ENCODE measurements around the gene SLC6A18. TPM values are rescaled to one million over a fixed set of nuclear protein-coding genes. Genes with fewer than 3 reads are reported as not detected.

Gene SLC6A18
- total and polyA plus RNA-seq, 2 of the 13 experiments (the other 11 are each of a cell fraction or from before 2014, with no cell fraction given): not detected

DNA sequence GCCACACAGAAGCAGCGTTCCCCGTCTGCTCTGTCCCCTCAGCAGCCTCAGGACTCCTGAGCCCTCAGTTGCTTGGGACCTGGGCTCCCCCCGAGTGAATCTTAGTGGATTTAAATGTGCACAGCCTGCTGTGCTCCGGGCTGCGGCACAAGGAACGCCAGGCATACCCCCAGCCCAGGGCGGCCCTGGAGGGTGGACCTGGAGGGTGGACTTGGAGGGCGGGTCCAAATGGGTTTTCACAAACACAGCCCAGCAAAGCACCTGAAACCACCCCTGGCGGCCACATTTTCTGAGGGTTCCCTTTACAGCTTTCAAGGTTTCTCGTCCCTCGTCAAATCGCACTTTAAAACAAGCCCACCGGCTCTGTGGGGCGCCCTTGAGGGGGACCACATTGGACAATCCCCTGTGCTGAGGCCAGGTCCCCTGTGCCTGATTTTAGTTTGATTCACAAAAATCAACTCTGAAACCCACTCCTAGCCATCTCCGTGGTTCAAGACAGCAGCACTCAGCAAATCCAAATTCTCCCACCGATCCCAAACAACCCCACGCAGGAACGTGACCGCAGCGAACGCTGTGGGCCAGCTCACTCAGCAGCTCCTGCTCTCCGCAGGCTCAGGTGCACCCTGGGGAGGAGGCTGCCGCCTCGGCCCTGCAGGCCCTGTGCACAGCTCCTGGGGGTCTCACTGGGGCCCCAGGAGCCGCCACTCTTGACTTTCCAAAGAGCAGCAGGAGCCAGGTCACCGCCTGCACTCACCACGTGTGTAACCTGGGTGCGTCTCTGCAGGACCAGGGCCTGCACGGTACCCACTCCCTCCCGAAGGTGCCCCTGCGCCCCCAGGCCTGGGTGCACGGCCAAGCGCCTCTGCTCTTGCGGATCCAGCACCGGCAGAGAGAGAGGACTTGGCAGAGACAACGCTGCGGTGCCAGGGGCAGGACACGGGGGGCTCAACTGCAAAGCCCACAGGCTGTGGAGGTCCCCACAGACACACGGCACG is 40.6 kb downstream of the SLC6A18 start:
- no peak overlapping the region for H3K27ac ChIP-seq (ENCODE audit: extremely low read length, insufficient read depth, low read length)
- no TSS peak for BruUV-seq (replicated peaks)
- no peaks in the 10 kb centered on the region for H3K4me1 ChIP-seq (ENCODE audit: insufficient read depth, low read length)
- TF ChIP-seq BORCS8-MEF2B (CRISPR knock-in tag; IDR thresholded peaks at IDR 0.05): no peak
- TF ChIP-seq ZNF784 (CRISPR knock-in tag; IDR thresholded peaks at IDR 0.05; ENCODE audit: borderline replicate concordance): no peak
- in situ Hi-C loops (cut with HindIII; ENCODE audit: extremely low pct_ligation_motif_present, low pct_unique_long_range_greater_than_20kb): no loop called here
- POLR2A ChIA-PET: no interaction called here
- intact Hi-C loops (cut with micrococcal nuclease; ENCODE audit: unreplicated experiment): no loop called here
- no peaks in the 10 kb centered on the region for H4K20me1 ChIP-seq (ENCODE audit: insufficient read depth, low read length)
- H3K9ac ChIP-seq (ENCODE audit: insufficient read depth, low read depth, low read length): no peak overlapping the region
- CTCF ChIA-PET (ENCODE audit: low intra/inter-chr PET ratio, low total read pairs): no interaction called here
- no peak overlapping the region for H2AFZ ChIP-seq (ENCODE audit: low read length)
- H3K9me3 ChIP-seq (ENCODE audit: low read length): no peaks in the 10 kb centered on the region
- H3K4me3 ChIP-seq (replicated peaks in 1 of 3; ENCODE audit: insufficient read depth in 1 of 3, low read depth in 2 of 3, low read length in 3 of 3): no peak overlapping the region
- no peak for DNase-seq (ENCODE audit: low spot score)
- H3K79me2 ChIP-seq (ENCODE audit: insufficient read depth, low read length): no peaks in the 10 kb centered on the region
- peaks cover 1 to 11% of the 10 kb centered on the region in 2 experiments; a peak in 1 of 5 replicates for H3K27me3 ChIP-seq (ENCODE audit: control insufficient read depth in 1 of 2, insufficient read depth in 2 of 2, low read length in 2 of 2)
- ATAC-seq: no peak; the same call in 2 of the 3 replicates
- H3K36me3 ChIP-seq (replicated peaks in 1 of 2; ENCODE audit: control insufficient read depth in 1 of 2, insufficient read depth in 2 of 2, low read length in 2 of 2): peaks cover 0 to 2% of the 10 kb centered on the region in 2 experiments; a peak in 1 of 5 replicates
- H3K4me2 ChIP-seq (ENCODE audit: low read depth, low read length): no peak overlapping the region
- FAIRE-seq: no peak
- 76% methylated on average over 24 of the region's 40 CpGs for WGBS (ENCODE audit: low lambda C conversion rate)

GRCh38 chr5:1266791-1267190 is 41.6 kb downstream of the SLC6A18 start:
- FAIRE-seq: no peak
- intact Hi-C loops (cut with micrococcal nuclease; ENCODE audit: unreplicated experiment) (no loop called here), in situ Hi-C loops (cut with HindIII; ENCODE audit: extremely low pct_ligation_motif_present, low pct_unique_long_range_greater_than_20kb) (no loop called here)
- 62% methylated on average over 8 of the region's 9 CpGs for WGBS (ENCODE audit: low lambda C conversion rate)
- Histone ChIP-seq H3K79me2 (ENCODE audit: insufficient read depth, low read length) (no peaks in the 10 kb centered on the region), H3K27me3 (ENCODE audit: control insufficient read depth in 1 of 2, insufficient read depth in 2 of 2, low read length in 2 of 2) (peaks cover 1 to 11% of the 10 kb centered on the region in 2 experiments; a peak in 1 of 5 replicates), H3K4me1 (ENCODE audit: insufficient read depth, low read length) (no peaks in the 10 kb centered on the region), H3K4me2 (ENCODE audit: low read depth, low read length) (no peak overlapping the region), H2AFZ (ENCODE audit: low read length) (no peak overlapping the region), H3K4me3 (replicated peaks in 1 of 3; ENCODE audit: insufficient read depth in 1 of 3, low read depth in 2 of 3, low read length in 3 of 3) (no peak overlapping the region), H4K20me1 (ENCODE audit: insufficient read depth, low read length) (no peaks in the 10 kb centered on the region), H3K9ac (ENCODE audit: insufficient read depth, low read depth, low read length) (no peak overlapping the region), H3K36me3 (replicated peaks in 1 of 2; ENCODE audit: control insufficient read depth in 1 of 2, insufficient read depth in 2 of 2, low read length in 2 of 2) (peaks cover 0 to 2% of the 10 kb centered on the region in 2 experiments; a peak in 1 of 5 replicates), H3K27ac (ENCODE audit: extremely low read length, insufficient read depth, low read length) (no peak overlapping the region), H3K9me3 (ENCODE audit: low read length) (no peaks in the 10 kb centered on the region)
- no peak for DNase-seq (ENCODE audit: low spot score)
- no TSS peak for BruUV-seq (replicated peaks)
- ChIA-PET POLR2A (no interaction called here), CTCF (ENCODE audit: low intra/inter-chr PET ratio, low total read pairs) (no interaction called here)
- ATAC-seq: no peak
- TF ChIP-seq, protein P1, sequence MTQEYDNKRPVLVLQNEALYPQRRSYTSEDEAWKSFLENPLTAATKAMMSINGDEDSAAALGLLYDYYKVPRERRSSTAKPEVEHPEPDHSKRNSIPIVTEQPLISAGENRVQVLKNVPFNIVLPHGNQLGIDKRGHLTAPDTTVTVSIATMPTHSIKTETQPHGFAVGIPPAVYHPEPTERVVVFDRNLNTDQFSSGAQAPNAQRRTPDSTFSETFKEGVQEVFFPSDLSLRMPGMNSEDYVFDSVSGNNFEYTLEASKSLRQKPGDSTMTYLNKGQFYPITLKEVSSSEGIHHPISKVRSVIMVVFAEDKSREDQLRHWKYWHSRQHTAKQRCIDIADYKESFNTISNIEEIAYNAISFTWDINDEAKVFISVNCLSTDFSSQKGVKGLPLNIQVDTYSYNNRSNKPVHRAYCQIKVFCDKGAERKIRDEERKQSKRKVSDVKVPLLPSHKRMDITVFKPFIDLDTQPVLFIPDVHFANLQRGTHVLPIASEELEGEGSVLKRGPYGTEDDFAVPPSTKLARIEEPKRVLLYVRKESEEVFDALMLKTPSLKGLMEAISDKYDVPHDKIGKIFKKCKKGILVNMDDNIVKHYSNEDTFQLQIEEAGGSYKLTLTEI (CRISPR knock-in tag; conservative IDR thresholded peaks at IDR 0.05): no peak
- TF ChIP-seq PITX1 (CRISPR knock-in tag; IDR thresholded peaks at IDR 0.05) (no peak), ZNF572 (CRISPR knock-in tag; IDR thresholded peaks at IDR 0.05) (no peak), TEAD2 (CRISPR knock-in tag; IDR thresholded peaks at IDR 0.05) (no peak), ZNF10 (CRISPR knock-in tag; IDR thresholded peaks at IDR 0.05; ENCODE audit: borderline replicate concordance, low read depth) (no peak), MXD3 (CRISPR knock-in tag; IDR thresholded peaks at IDR 0.05) (no peak), E2F5 (CRISPR knock-in tag; conservative IDR thresholded peaks at IDR 0.05) (no peak), ZFP36L1 (CRISPR knock-in tag; IDR thresholded peaks at IDR 0.05) (no peak), NCOA5 (CRISPR knock-in tag; IDR thresholded peaks at IDR 0.05) (no peak)
- TF ChIP-seq, protein P2, sequence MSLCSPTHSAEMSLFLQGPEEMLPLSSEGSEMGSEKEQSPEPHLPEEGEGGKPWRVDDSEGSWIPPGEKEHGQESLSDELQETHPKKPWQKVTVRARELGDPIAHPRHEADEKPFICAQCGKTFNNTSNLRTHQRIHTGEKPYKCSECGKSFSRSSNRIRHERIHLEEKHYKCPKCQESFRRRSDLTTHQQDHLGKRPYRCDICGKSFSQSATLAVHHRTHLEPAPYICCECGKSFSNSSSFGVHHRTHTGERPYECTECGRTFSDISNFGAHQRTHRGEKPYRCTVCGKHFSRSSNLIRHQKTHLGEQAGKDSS (CRISPR knock-in tag; IDR thresholded peaks at IDR 0.05; ENCODE audit: borderline replicate concordance, low read depth): no peak

Data from HepG2 (cell line).